ENCODE results near the gene FLT3.

The FLT3 gene

GRCh38 chr13:27979001-27979643, 121.3 kb downstream of the FLT3 start:
- H3K4me1 ChIP-seq (ENCODE audit: low read length) = 0 out of 2 replicates have a peak, but pooled peaks cover 2% of the 10 kb centered on the region
- no peak overlapping the region for H3K4me3 ChIP-seq (ENCODE audit: low read length)
- H3K9me3 ChIP-seq (ENCODE audit: insufficient read depth, low read length) = no peaks in the 10 kb centered on the region
- H3K9ac ChIP-seq (ENCODE audit: low read length) = no peak overlapping the region
- H2AFZ ChIP-seq (ENCODE audit: low read depth, low read length) = no peak overlapping the region
- no peak overlapping the region for H3K27ac ChIP-seq (ENCODE audit: low read length)
- no peaks in the 10 kb centered on the region for H3K79me2 ChIP-seq (ENCODE audit: low read length)
- H3K27me3 ChIP-seq (ENCODE audit: low read depth, low read length) = peaks cover 11% of the 10 kb centered on the region
- TF ChIP-seq CTCF (IDR thresholded peaks at IDR 0.05; ENCODE audit: low read depth, low read length) = no peak
- no peak for TF ChIP-seq EZH2phosphoT487 (IDR thresholded peaks at IDR 0.05; ENCODE audit: low read depth)
- no peaks in the 10 kb centered on the region for H3K36me3 ChIP-seq (replicated peaks; ENCODE audit: low read depth, low read length)
- H4K20me1 ChIP-seq (ENCODE audit: insufficient read depth, low read length) = no peaks in the 10 kb centered on the region
- no peak overlapping the region for H3K4me2 ChIP-seq (ENCODE audit: low read length)

GRCh38 chr13:27978301-27978968, 121.9 kb downstream of the FLT3 start:
- Histone ChIP-seq H3K4me3 (ENCODE audit: low read length) (no peak overlapping the region), H2AFZ (ENCODE audit: low read depth, low read length) (no peak overlapping the region), H3K9me3 (ENCODE audit: insufficient read depth, low read length) (no peaks in the 10 kb centered on the region), H3K4me2 (ENCODE audit: low read length) (no peak overlapping the region), H3K27me3 (ENCODE audit: low read depth, low read length) (peaks cover 11% of the 10 kb centered on the region), H3K27ac (ENCODE audit: low read length) (no peak overlapping the region), H3K4me1 (ENCODE audit: low read length) (no peaks in the 10 kb centered on the region), H3K9ac (ENCODE audit: low read length) (no peak overlapping the region), H3K79me2 (ENCODE audit: low read length) (no peaks in the 10 kb centered on the region), H3K36me3 (replicated peaks; ENCODE audit: low read depth, low read length) (no peaks in the 10 kb centered on the region), H4K20me1 (ENCODE audit: insufficient read depth, low read length) (no peaks in the 10 kb centered on the region)
- TF ChIP-seq EZH2phosphoT487 (IDR thresholded peaks at IDR 0.05; ENCODE audit: low read depth) = no peak
- TF ChIP-seq CTCF (IDR thresholded peaks at IDR 0.05; ENCODE audit: low read depth, low read length) = no peak

GRCh38 chr13:27977476-27978300, 122.7 kb downstream of the FLT3 start:
- H3K9me3 ChIP-seq (ENCODE audit: insufficient read depth, low read length) = no peaks in the 10 kb centered on the region
- no peak overlapping the region for H3K9ac ChIP-seq (ENCODE audit: low read length)
- H3K4me2 ChIP-seq (ENCODE audit: low read length) = no peak overlapping the region
- H3K27ac ChIP-seq (ENCODE audit: low read length) = no peak overlapping the region
- no peaks in the 10 kb centered on the region for H3K4me1 ChIP-seq (ENCODE audit: low read length)
- no peak overlapping the region for H3K4me3 ChIP-seq (ENCODE audit: low read length)
- H3K27me3 ChIP-seq (ENCODE audit: low read depth, low read length) = peaks cover 9% of the 10 kb centered on the region
- no peaks in the 10 kb centered on the region for H3K36me3 ChIP-seq (replicated peaks; ENCODE audit: low read depth, low read length)
- TF ChIP-seq CTCF (IDR thresholded peaks at IDR 0.05; ENCODE audit: low read depth, low read length) = no peak
- H2AFZ ChIP-seq (ENCODE audit: low read depth, low read length) = no peak overlapping the region
- no peaks in the 10 kb centered on the region for H3K79me2 ChIP-seq (ENCODE audit: low read length)
- H4K20me1 ChIP-seq (ENCODE audit: insufficient read depth, low read length) = no peaks in the 10 kb centered on the region

Measured in OCI-LY3 (cell line).